ENCODE data around the gene TOMM20L. TPM values are rescaled to one million over a fixed set of nuclear protein-coding genes. Genes with fewer than 3 reads are reported as not detected.
A peak's percentile ranks its signal among the peaks of the same experiment; 100 is the strongest.
"Not testable (repeated sequence)": the region's sequence is repeated elsewhere in the genome, so short reads cannot be mapped to it uniquely, and the experiment has no call there.

The TOMM20L gene
- polyA plus RNA-seq, 3 donors = 0.33 TPM; not detected in 2

GRCh38 chr14:58414845-58415244 lies 19.1 kb downstream of the TOMM20L start:
- intact Hi-C loops (cut with micrococcal nuclease) = no loop called here
- Histone ChIP-seq H3K27ac (ENCODE audit: low read depth in 1 of 2, low read length in 2 of 2) (no peak overlapping the region), H2AFZ (ENCODE audit: insufficient read depth, low read depth, low read length, poor library complexity, severe bottlenecking) (no peak overlapping the region), H3K79me2 (ENCODE audit: insufficient read depth, low read length) (peaks cover 6% of the 10 kb centered on the region), H3K4me2 (replicated peaks; ENCODE audit: extremely low read depth, low read length, poor library complexity, severe bottlenecking) (no peak overlapping the region), H4K20me1 (ENCODE audit: insufficient read depth, low read length) (no peaks in the 10 kb centered on the region), H3K4me1 (ENCODE audit: control insufficient read depth in 1 of 2, insufficient read depth in 2 of 2, low read length in 2 of 2) (no peaks in the 10 kb centered on the region), H3K36me3 (replicated peaks in 1 of 2; ENCODE audit: control insufficient read depth in 1 of 2, insufficient read depth in 2 of 2, low read length in 2 of 2) (peaks cover 36 to 72% of the 10 kb centered on the region in 2 donors), H3K9me3 (replicated peaks in 1 of 2; ENCODE audit: control insufficient read depth in 1 of 2, insufficient read depth in 1 of 2, low read length in 2 of 2) (no peaks in the 10 kb centered on the region), H3K9ac (ENCODE audit: insufficient read depth, low read length, poor library complexity, severe bottlenecking) (no peak overlapping the region), H3K27me3 (ENCODE audit: control insufficient read depth in 2 of 2, insufficient read depth in 2 of 2, low read length in 2 of 2) (no peaks in the 10 kb centered on the region), H3K4me3 (replicated peaks in 1 of 3; ENCODE audit: low read depth in 2 of 3, low read length in 3 of 3) (no peak overlapping the region)
- peaks cover 0 to 6% (median 4%) of the 10 kb centered on the region in 7 donors for H3K9me3 Mint-ChIP-seq
- H3K4me1 Mint-ChIP-seq = peaks cover 2% of the 10 kb centered on the region
- peaks cover 47 to 65% of the 10 kb centered on the region in 2 donors for H3K36me3 Mint-ChIP-seq
- H3K27ac Mint-ChIP-seq = peak overlapping the region in 1 of 7 donors; percentile 25
- H3K27me3 Mint-ChIP-seq (ENCODE audit: low read depth in 3 of 3) = no peaks in the 10 kb centered on the region
- no peak for TF ChIP-seq CTCF (IDR thresholded peaks at IDR 0.05)
- no peak for DNase-seq
- no CpG with 5 or more reads among the region's 1 CpG for WGBS (ENCODE audit: insufficient coverage)
- no peak overlapping the region for H3K4me3 Mint-ChIP-seq

- Mint-ChIP-seq H3K27ac (peak overlapping the region in 1 of 7 donors; percentile 6), H3K4me3 (no peak overlapping the region), H3K27me3 (ENCODE audit: low read depth in 3 of 3) (no peaks in the 10 kb centered on the region), H3K36me3 (peaks cover 44 to 61% of the 10 kb centered on the region in 2 donors), H3K4me1 (peaks cover 2% of the 10 kb centered on the region), H3K9me3 (peaks cover 0 to 6% (median 4%) of the 10 kb centered on the region in 7 donors)
- no peak overlapping the region for H3K4me3 ChIP-seq (replicated peaks in 1 of 3; ENCODE audit: low read depth in 2 of 3, low read length in 3 of 3)
- H3K4me2 ChIP-seq (replicated peaks; ENCODE audit: extremely low read depth, low read length, poor library complexity, severe bottlenecking) = no peak overlapping the region
- intact Hi-C loops (cut with micrococcal nuclease) = no loop called here
- H2AFZ ChIP-seq (ENCODE audit: insufficient read depth, low read depth, low read length, poor library complexity, severe bottlenecking) = no peak overlapping the region
- no peak for DNase-seq
- no peaks in the 10 kb centered on the region for H3K27me3 ChIP-seq (ENCODE audit: control insufficient read depth in 2 of 2, insufficient read depth in 2 of 2, low read length in 2 of 2)
- no peaks in the 10 kb centered on the region for H3K9me3 ChIP-seq (replicated peaks in 1 of 2; ENCODE audit: control insufficient read depth in 1 of 2, insufficient read depth in 1 of 2, low read length in 2 of 2)
- H3K27ac ChIP-seq (ENCODE audit: low read depth in 1 of 2, low read length in 2 of 2) = no peak overlapping the region
- no peak overlapping the region for H3K9ac ChIP-seq (ENCODE audit: insufficient read depth, low read length, poor library complexity, severe bottlenecking)
- H3K36me3 ChIP-seq (replicated peaks in 1 of 2; ENCODE audit: control insufficient read depth in 1 of 2, insufficient read depth in 2 of 2, low read length in 2 of 2) = peaks cover 29 to 69% of the 10 kb centered on the region in 2 donors
- no peak for TF ChIP-seq CTCF (IDR thresholded peaks at IDR 0.05)
- H4K20me1 ChIP-seq (ENCODE audit: insufficient read depth, low read length) = no peaks in the 10 kb centered on the region
- peaks cover 6% of the 10 kb centered on the region for H3K79me2 ChIP-seq (ENCODE audit: insufficient read depth, low read length)
- no peaks in the 10 kb centered on the region for H3K4me1 ChIP-seq (ENCODE audit: control insufficient read depth in 1 of 2, insufficient read depth in 2 of 2, low read length in 2 of 2)
- 100% methylated on average over 6 of the region's 10 CpGs for WGBS (ENCODE audit: insufficient coverage)
Measured at GRCh38 chr14:58415636-58416547, 20.2 kb downstream of the TOMM20L start.

- H3K27me3 ChIP-seq (ENCODE audit: control insufficient read depth in 2 of 2, insufficient read depth in 2 of 2, low read length in 2 of 2); intact Hi-C loops (cut with micrococcal nuclease); H3K4me3 Mint-ChIP-seq; H3K79me2 ChIP-seq (ENCODE audit: insufficient read depth, low read length); DNase-seq; H3K27ac ChIP-seq (ENCODE audit: low read depth in 1 of 2, low read length in 2 of 2); H3K4me3 ChIP-seq (replicated peaks in 1 of 3; ENCODE audit: low read depth in 2 of 3, low read length in 3 of 3); H3K27me3 Mint-ChIP-seq (ENCODE audit: low read depth in 3 of 3); H3K9me3 ChIP-seq (replicated peaks in 1 of 2; ENCODE audit: control insufficient read depth in 1 of 2, insufficient read depth in 1 of 2, low read length in 2 of 2); H4K20me1 ChIP-seq (ENCODE audit: insufficient read depth, low read length); H3K4me1 ChIP-seq (ENCODE audit: control insufficient read depth in 1 of 2, insufficient read depth in 2 of 2, low read length in 2 of 2); H3K9ac ChIP-seq (ENCODE audit: insufficient read depth, low read length, poor library complexity, severe bottlenecking); H3K9me3 Mint-ChIP-seq; H3K4me2 ChIP-seq (replicated peaks; ENCODE audit: extremely low read depth, low read length, poor library complexity, severe bottlenecking); H3K4me1 Mint-ChIP-seq; H2AFZ ChIP-seq (ENCODE audit: insufficient read depth, low read depth, low read length, poor library complexity, severe bottlenecking): not testable (repeated sequence)
- Mint-ChIP-seq H3K27ac (peak overlapping the region in 1 of 7 donors; percentile 73), H3K36me3 (peaks cover 46 to 53% of the 10 kb centered on the region in 2 donors)
- WGBS (ENCODE audit: insufficient coverage) = no CpG with 5 or more reads among the region's 1 CpG
- peaks cover 26 to 68% of the 10 kb centered on the region in 2 donors for H3K36me3 ChIP-seq (replicated peaks in 1 of 2; ENCODE audit: control insufficient read depth in 1 of 2, insufficient read depth in 2 of 2, low read length in 2 of 2)
Measured at GRCh38 chr14:58416934-58417333, 21.2 kb downstream of the TOMM20L start.

Data from CD14-positive monocyte (primary cell).